ENCODE data around the gene HDAC4.

Gene HDAC4

GRCh38 chr2:239118264-239118663 is 282.6 kb downstream of the HDAC4 start:
- Histone ChIP-seq H3K9me3 (replicated peaks; ENCODE audit: low read length) (no peaks in the 10 kb centered on the region), H3K9ac (ENCODE audit: low read depth, low read length) (no peak overlapping the region), H3K4me1 (ENCODE audit: control insufficient read depth, insufficient read depth, low read length) (no peaks in the 10 kb centered on the region), H3K27me3 (ENCODE audit: control insufficient read depth, insufficient read depth, low read length) (no peaks in the 10 kb centered on the region), H3K4me3 (ENCODE audit: low read length) (no peak overlapping the region), H3K36me3 (ENCODE audit: insufficient read depth, low read length) (no peaks in the 10 kb centered on the region), H3K4me2 (ENCODE audit: low read length) (no peak overlapping the region)

GRCh38 chr2:239117831-239118230 is 283.0 kb downstream of the HDAC4 start:
- H3K36me3 ChIP-seq (ENCODE audit: insufficient read depth, low read length) = no peaks in the 10 kb centered on the region
- no peak overlapping the region for H3K4me2 ChIP-seq (ENCODE audit: low read length)
- H3K4me1 ChIP-seq (ENCODE audit: control insufficient read depth, insufficient read depth, low read length) = no peaks in the 10 kb centered on the region
- H3K4me3 ChIP-seq (ENCODE audit: low read length) = no peak overlapping the region
- H3K9me3 ChIP-seq (replicated peaks; ENCODE audit: low read length) = no peaks in the 10 kb centered on the region
- H3K9ac ChIP-seq (ENCODE audit: low read depth, low read length) = no peak overlapping the region
- H3K27me3 ChIP-seq (ENCODE audit: control insufficient read depth, insufficient read depth, low read length) = no peaks in the 10 kb centered on the region

GRCh38 chr2:239116456-239117246 is 284.2 kb downstream of the HDAC4 start:
- no peak overlapping the region for H3K4me3 ChIP-seq (ENCODE audit: low read length)
- no peaks in the 10 kb centered on the region for H3K9me3 ChIP-seq (replicated peaks; ENCODE audit: low read length)
- H3K4me1 ChIP-seq (ENCODE audit: control insufficient read depth, insufficient read depth, low read length) = no peaks in the 10 kb centered on the region
- H3K36me3 ChIP-seq (ENCODE audit: insufficient read depth, low read length) = no peaks in the 10 kb centered on the region
- no peak overlapping the region for H3K9ac ChIP-seq (ENCODE audit: low read depth, low read length)
- H3K4me2 ChIP-seq (ENCODE audit: low read length) = no peak overlapping the region
- H3K27me3 ChIP-seq (ENCODE audit: control insufficient read depth, insufficient read depth, low read length) = no peaks in the 10 kb centered on the region

GRCh38 chr2:239115616-239116015 is 285.2 kb downstream of the HDAC4 start:
- Histone ChIP-seq H3K9ac (ENCODE audit: low read depth, low read length) (no peak overlapping the region), H3K4me2 (ENCODE audit: low read length) (no peak overlapping the region)

GRCh38 chr2:239114616-239115265 is 286.1 kb downstream of the HDAC4 start:
- no peaks in the 10 kb centered on the region for H3K9me3 ChIP-seq (replicated peaks; ENCODE audit: low read length)
- no peaks in the 10 kb centered on the region for H3K4me1 ChIP-seq (ENCODE audit: control insufficient read depth, insufficient read depth, low read length)
- no peak overlapping the region for H3K4me3 ChIP-seq (ENCODE audit: low read length)
- no peak overlapping the region for H3K4me2 ChIP-seq (ENCODE audit: low read length)
- H3K9ac ChIP-seq (ENCODE audit: low read depth, low read length) = no peak overlapping the region
- no peaks in the 10 kb centered on the region for H3K36me3 ChIP-seq (ENCODE audit: insufficient read depth, low read length)
- H3K27me3 ChIP-seq (ENCODE audit: control insufficient read depth, insufficient read depth, low read length) = no peaks in the 10 kb centered on the region

More at GRCh38 chr2:239115616-239116015, 285.2 kb downstream of the HDAC4 start:
- Histone ChIP-seq H3K4me1 (ENCODE audit: control insufficient read depth, insufficient read depth, low read length) (no peaks in the 10 kb centered on the region), H3K9me3 (replicated peaks; ENCODE audit: low read length) (no peaks in the 10 kb centered on the region), H3K36me3 (ENCODE audit: insufficient read depth, low read length) (no peaks in the 10 kb centered on the region), H3K27me3 (ENCODE audit: control insufficient read depth, insufficient read depth, low read length) (no peaks in the 10 kb centered on the region), H3K4me3 (ENCODE audit: low read length) (no peak overlapping the region)

- H3K4me3 ChIP-seq (ENCODE audit: low read length) = no peak overlapping the region
- H3K4me2 ChIP-seq (ENCODE audit: low read length) = no peak overlapping the region
- H3K27me3 ChIP-seq (ENCODE audit: control insufficient read depth, insufficient read depth, low read length) = no peaks in the 10 kb centered on the region
- no peaks in the 10 kb centered on the region for H3K4me1 ChIP-seq (ENCODE audit: control insufficient read depth, insufficient read depth, low read length)
- no peak overlapping the region for H3K9ac ChIP-seq (ENCODE audit: low read depth, low read length)
- no peaks in the 10 kb centered on the region for H3K36me3 ChIP-seq (ENCODE audit: insufficient read depth, low read length)
- no peaks in the 10 kb centered on the region for H3K9me3 ChIP-seq (replicated peaks; ENCODE audit: low read length)
These were observed 286.7 kb downstream of the HDAC4 start for GRCh38 chr2:239114119-239114581.

- H3K36me3 ChIP-seq (ENCODE audit: insufficient read depth, low read length) = no peaks in the 10 kb centered on the region
- H3K4me1 ChIP-seq (ENCODE audit: control insufficient read depth, insufficient read depth, low read length) = no peaks in the 10 kb centered on the region
- H3K9me3 ChIP-seq (replicated peaks; ENCODE audit: low read length) = no peaks in the 10 kb centered on the region
- no peak overlapping the region for H3K4me3 ChIP-seq (ENCODE audit: low read length)
- H3K27me3 ChIP-seq (ENCODE audit: control insufficient read depth, insufficient read depth, low read length) = no peaks in the 10 kb centered on the region
- no peak overlapping the region for H3K9ac ChIP-seq (ENCODE audit: low read depth, low read length)
- H3K4me2 ChIP-seq (ENCODE audit: low read length) = no peak overlapping the region
These were observed 287.2 kb downstream of the HDAC4 start for GRCh38 chr2:239113615-239114014.

- Histone ChIP-seq H3K4me1 (ENCODE audit: control insufficient read depth, insufficient read depth, low read length) (no peaks in the 10 kb centered on the region), H3K9ac (ENCODE audit: low read depth, low read length) (no peak overlapping the region), H3K9me3 (replicated peaks; ENCODE audit: low read length) (no peaks in the 10 kb centered on the region), H3K4me3 (ENCODE audit: low read length) (no peak overlapping the region), H3K4me2 (ENCODE audit: low read length) (no peak overlapping the region), H3K36me3 (ENCODE audit: insufficient read depth, low read length) (no peaks in the 10 kb centered on the region), H3K27me3 (ENCODE audit: control insufficient read depth, insufficient read depth, low read length) (no peaks in the 10 kb centered on the region)
These were observed 287.6 kb downstream of the HDAC4 start for GRCh38 chr2:239113171-239113570.

GRCh38 chr2:239112127-239112774 is 288.6 kb downstream of the HDAC4 start:
- no peak overlapping the region for H3K4me2 ChIP-seq (ENCODE audit: low read length)
- H3K4me3 ChIP-seq (ENCODE audit: low read length) = no peak overlapping the region
- no peaks in the 10 kb centered on the region for H3K4me1 ChIP-seq (ENCODE audit: control insufficient read depth, insufficient read depth, low read length)
- no peak overlapping the region for H3K9ac ChIP-seq (ENCODE audit: low read depth, low read length)
- no peaks in the 10 kb centered on the region for H3K27me3 ChIP-seq (ENCODE audit: control insufficient read depth, insufficient read depth, low read length)
- no peaks in the 10 kb centered on the region for H3K9me3 ChIP-seq (replicated peaks; ENCODE audit: low read length)
- H3K36me3 ChIP-seq (ENCODE audit: insufficient read depth, low read length) = no peaks in the 10 kb centered on the region

GRCh38 chr2:239111401-239112100 is 289.3 kb downstream of the HDAC4 start:
- no peaks in the 10 kb centered on the region for H3K27me3 ChIP-seq (ENCODE audit: control insufficient read depth, insufficient read depth, low read length)
- no peaks in the 10 kb centered on the region for H3K4me1 ChIP-seq (ENCODE audit: control insufficient read depth, insufficient read depth, low read length)
- H3K4me3 ChIP-seq (ENCODE audit: low read length) = no peak overlapping the region
- no peaks in the 10 kb centered on the region for H3K9me3 ChIP-seq (replicated peaks; ENCODE audit: low read length)
- no peaks in the 10 kb centered on the region for H3K36me3 ChIP-seq (ENCODE audit: insufficient read depth, low read length)
- no peak overlapping the region for H3K9ac ChIP-seq (ENCODE audit: low read depth, low read length)
- no peak overlapping the region for H3K4me2 ChIP-seq (ENCODE audit: low read length)

GRCh38 chr2:239110595-239111048 is 290.2 kb downstream of the HDAC4 start:
- H3K9ac ChIP-seq (ENCODE audit: low read depth, low read length) = no peak overlapping the region

More at GRCh38 chr2:239110595-239111048, 290.2 kb downstream of the HDAC4 start:
- H3K4me1 ChIP-seq (ENCODE audit: control insufficient read depth, insufficient read depth, low read length) = no peaks in the 10 kb centered on the region
- H3K27me3 ChIP-seq (ENCODE audit: control insufficient read depth, insufficient read depth, low read length) = no peaks in the 10 kb centered on the region
- no peaks in the 10 kb centered on the region for H3K36me3 ChIP-seq (ENCODE audit: insufficient read depth, low read length)
- no peaks in the 10 kb centered on the region for H3K9me3 ChIP-seq (replicated peaks; ENCODE audit: low read length)
- H3K4me3 ChIP-seq (ENCODE audit: low read length) = no peak overlapping the region
- no peak overlapping the region for H3K4me2 ChIP-seq (ENCODE audit: low read length)

Data from skeletal muscle satellite cell (primary cell).